ENCODE measurements around the gene TMC7. TPM values are rescaled to one million over a fixed set of nuclear protein-coding genes. Genes with fewer than 3 reads are reported as not detected.

The TMC7 gene
- total and polyA plus RNA-seq, 2 of the 13 experiments (the other 11 are each of a cell fraction or from before 2014, with no cell fraction given), result 1.2 to 5.1 TPM

DNA sequence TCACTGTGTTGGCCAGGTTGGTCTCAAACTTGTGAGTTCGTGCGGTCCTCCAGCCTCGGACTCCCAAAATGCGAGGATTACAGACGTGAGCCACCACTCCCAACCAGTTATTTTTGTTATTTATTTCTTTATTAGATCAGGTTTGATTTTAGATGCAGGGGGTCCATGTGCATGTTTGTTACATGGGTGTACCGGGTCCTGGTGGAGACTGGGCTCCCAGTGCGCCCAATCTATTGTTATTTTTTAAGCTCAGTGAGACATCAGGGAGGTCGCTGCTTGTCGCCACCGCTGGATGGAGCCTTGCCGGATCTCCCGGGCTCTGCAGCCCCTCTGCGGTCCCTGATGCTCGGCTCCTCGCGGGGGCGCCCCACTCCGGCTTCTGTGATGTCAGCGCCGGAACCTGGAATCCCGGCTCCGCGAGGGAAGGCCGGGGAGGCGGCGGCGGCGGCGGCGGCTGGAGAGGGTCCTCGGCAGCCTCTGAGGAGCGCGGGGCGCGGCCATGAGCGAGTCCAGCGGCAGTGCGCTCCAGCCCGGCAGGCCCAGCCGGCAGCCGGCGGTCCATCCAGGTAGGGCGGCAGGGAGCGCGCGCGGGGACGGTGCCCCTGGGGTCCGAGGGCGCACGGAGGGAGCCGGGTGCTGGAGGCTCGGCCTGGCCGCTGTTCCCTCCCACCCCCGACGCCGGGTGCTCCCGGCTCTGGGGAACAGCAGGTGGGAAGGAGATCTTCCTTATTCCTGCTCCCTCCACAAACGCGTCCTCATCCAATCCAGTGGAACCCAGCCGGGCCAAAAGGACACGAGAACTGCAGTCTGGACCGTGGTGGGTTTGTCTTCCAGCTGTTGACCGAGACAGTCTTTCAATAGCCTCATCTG lies at the start of gene TMC7 (continued):
- 0 out of 2 replicates have a peak, but pooled peaks have one; percentile 40 for TF ChIP-seq MYNN (CRISPR knock-in tag; IDR thresholded peaks at IDR 0.05; ENCODE audit: low read depth)
- peak; percentile 5 for TF ChIP-seq ZFP36 (IDR thresholded peaks at IDR 0.05; ENCODE audit: borderline replicate concordance, low read depth, low read length, partially characterized antibody)
- TF ChIP-seq ZNF143 (CRISPR knock-in tag; IDR thresholded peaks at IDR 0.05), result no peak
- no peak for TF ChIP-seq ZNF816 (CRISPR knock-in tag; IDR thresholded peaks at IDR 0.05; ENCODE audit: borderline replicate concordance)
- TF ChIP-seq MAFK (conservative IDR thresholded peaks at IDR 0.05 in 1 of 2, IDR thresholded peaks at IDR 0.05 in 1 of 2; ENCODE audit: low read length in 2 of 2), result no peak
- 0 out of 2 replicates have a peak, but pooled peaks have one; percentile 26 for TF ChIP-seq KLF12 (CRISPR knock-in tag; IDR thresholded peaks at IDR 0.05; ENCODE audit: borderline replicate concordance)
- TF ChIP-seq, protein P1, sequence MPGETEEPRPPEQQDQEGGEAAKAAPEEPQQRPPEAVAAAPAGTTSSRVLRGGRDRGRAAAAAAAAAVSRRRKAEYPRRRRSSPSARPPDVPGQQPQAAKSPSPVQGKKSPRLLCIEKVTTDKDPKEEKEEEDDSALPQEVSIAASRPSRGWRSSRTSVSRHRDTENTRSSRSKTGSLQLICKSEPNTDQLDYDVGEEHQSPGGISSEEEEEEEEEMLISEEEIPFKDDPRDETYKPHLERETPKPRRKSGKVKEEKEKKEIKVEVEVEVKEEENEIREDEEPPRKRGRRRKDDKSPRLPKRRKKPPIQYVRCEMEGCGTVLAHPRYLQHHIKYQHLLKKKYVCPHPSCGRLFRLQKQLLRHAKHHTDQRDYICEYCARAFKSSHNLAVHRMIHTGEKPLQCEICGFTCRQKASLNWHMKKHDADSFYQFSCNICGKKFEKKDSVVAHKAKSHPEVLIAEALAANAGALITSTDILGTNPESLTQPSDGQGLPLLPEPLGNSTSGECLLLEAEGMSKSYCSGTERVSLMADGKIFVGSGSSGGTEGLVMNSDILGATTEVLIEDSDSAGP (CRISPR knock-in tag; IDR thresholded peaks at IDR 0.05; ENCODE audit: borderline replicate concordance), result peak; percentile 91
- TF ChIP-seq PLRG1 (conservative IDR thresholded peaks at IDR 0.05), result no peak
- TF ChIP-seq, protein P2, sequence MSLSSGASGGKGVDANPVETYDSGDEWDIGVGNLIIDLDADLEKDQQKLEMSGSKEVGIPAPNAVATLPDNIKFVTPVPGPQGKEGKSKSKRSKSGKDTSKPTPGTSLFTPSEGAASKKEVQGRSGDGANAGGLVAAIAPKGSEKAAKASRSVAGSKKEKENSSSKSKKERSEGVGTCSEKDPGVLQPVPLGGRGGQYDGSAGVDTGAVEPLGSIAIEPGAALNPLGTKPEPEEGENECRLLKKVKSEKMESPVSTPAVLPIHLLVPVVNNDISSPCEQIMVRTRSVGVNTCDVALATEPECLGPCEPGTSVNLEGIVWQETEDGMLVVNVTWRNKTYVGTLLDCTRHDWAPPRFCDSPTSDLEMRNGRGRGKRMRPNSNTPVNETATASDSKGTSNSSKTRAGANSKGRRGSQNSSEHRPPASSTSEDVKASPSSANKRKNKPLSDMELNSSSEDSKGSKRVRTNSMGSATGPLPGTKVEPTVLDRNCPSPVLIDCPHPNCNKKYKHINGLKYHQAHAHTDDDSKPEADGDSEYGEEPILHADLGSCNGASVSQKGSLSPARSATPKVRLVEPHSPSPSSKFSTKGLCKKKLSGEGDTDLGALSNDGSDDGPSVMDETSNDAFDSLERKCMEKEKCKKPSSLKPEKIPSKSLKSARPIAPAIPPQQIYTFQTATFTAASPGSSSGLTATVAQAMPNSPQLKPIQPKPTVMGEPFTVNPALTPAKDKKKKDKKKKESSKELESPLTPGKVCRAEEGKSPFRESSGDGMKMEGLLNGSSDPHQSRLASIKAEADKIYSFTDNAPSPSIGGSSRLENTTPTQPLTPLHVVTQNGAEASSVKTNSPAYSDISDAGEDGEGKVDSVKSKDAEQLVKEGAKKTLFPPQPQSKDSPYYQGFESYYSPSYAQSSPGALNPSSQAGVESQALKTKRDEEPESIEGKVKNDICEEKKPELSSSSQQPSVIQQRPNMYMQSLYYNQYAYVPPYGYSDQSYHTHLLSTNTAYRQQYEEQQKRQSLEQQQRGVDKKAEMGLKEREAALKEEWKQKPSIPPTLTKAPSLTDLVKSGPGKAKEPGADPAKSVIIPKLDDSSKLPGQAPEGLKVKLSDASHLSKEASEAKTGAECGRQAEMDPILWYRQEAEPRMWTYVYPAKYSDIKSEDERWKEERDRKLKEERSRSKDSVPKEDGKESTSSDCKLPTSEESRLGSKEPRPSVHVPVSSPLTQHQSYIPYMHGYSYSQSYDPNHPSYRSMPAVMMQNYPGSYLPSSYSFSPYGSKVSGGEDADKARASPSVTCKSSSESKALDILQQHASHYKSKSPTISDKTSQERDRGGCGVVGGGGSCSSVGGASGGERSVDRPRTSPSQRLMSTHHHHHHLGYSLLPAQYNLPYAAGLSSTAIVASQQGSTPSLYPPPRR (CRISPR knock-in tag; IDR thresholded peaks at IDR 0.05; ENCODE audit: borderline replicate concordance), result peak; percentile 76; the same call in 1 of the 2 replicates
- TF ChIP-seq, protein P3, sequence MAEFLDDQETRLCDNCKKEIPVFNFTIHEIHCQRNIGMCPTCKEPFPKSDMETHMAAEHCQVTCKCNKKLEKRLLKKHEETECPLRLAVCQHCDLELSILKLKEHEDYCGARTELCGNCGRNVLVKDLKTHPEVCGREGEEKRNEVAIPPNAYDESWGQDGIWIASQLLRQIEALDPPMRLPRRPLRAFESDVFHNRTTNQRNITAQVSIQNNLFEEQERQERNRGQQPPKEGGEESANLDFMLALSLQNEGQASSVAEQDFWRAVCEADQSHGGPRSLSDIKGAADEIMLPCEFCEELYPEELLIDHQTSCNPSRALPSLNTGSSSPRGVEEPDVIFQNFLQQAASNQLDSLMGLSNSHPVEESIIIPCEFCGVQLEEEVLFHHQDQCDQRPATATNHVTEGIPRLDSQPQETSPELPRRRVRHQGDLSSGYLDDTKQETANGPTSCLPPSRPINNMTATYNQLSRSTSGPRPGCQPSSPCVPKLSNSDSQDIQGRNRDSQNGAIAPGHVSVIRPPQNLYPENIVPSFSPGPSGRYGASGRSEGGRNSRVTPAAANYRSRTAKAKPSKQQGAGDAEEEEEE (CRISPR knock-in tag; IDR thresholded peaks at IDR 0.05; ENCODE audit: borderline replicate concordance), result peak; percentile 87; the same call in 1 of the 2 replicates
- TF ChIP-seq, protein P4, sequence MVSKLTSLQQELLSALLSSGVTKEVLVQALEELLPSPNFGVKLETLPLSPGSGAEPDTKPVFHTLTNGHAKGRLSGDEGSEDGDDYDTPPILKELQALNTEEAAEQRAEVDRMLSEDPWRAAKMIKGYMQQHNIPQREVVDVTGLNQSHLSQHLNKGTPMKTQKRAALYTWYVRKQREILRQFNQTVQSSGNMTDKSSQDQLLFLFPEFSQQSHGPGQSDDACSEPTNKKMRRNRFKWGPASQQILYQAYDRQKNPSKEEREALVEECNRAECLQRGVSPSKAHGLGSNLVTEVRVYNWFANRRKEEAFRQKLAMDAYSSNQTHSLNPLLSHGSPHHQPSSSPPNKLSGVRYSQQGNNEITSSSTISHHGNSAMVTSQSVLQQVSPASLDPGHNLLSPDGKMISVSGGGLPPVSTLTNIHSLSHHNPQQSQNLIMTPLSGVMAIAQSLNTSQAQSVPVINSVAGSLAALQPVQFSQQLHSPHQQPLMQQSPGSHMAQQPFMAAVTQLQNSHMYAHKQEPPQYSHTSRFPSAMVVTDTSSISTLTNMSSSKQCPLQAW (CRISPR knock-in tag; IDR thresholded peaks at IDR 0.05), result peak; percentile 80
- TF ChIP-seq, protein P5, sequence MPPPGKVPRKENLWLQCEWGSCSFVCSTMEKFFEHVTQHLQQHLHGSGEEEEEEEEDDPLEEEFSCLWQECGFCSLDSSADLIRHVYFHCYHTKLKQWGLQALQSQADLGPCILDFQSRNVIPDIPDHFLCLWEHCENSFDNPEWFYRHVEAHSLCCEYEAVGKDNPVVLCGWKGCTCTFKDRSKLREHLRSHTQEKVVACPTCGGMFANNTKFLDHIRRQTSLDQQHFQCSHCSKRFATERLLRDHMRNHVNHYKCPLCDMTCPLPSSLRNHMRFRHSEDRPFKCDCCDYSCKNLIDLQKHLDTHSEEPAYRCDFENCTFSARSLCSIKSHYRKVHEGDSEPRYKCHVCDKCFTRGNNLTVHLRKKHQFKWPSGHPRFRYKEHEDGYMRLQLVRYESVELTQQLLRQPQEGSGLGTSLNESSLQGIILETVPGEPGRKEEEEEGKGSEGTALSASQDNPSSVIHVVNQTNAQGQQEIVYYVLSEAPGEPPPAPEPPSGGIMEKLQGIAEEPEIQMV (CRISPR knock-in tag; IDR thresholded peaks at IDR 0.05; ENCODE audit: low read depth), result peak; percentile 92
- TF ChIP-seq MATR3 (CRISPR knock-in tag; IDR thresholded peaks at IDR 0.05), result peak; percentile 56; the same call in 1 of the 2 replicates
- TF ChIP-seq SP5 (CRISPR knock-in tag; IDR thresholded peaks at IDR 0.05; ENCODE audit: borderline replicate concordance, low read depth), result 0 out of 2 replicates have a peak, but pooled peaks have one; percentile 35
- TF ChIP-seq ZBTB38 (CRISPR knock-in tag; IDR thresholded peaks at IDR 0.05), result peak; percentile 97
- no peak for TF ChIP-seq NR2F6 (IDR thresholded peaks at IDR 0.05)
- peak; percentile 73 for TF ChIP-seq NR2F6 (CRISPR knock-in tag; IDR thresholded peaks at IDR 0.05)
